ENCODE results near the gene QRFP.

The QRFP gene

DNA sequence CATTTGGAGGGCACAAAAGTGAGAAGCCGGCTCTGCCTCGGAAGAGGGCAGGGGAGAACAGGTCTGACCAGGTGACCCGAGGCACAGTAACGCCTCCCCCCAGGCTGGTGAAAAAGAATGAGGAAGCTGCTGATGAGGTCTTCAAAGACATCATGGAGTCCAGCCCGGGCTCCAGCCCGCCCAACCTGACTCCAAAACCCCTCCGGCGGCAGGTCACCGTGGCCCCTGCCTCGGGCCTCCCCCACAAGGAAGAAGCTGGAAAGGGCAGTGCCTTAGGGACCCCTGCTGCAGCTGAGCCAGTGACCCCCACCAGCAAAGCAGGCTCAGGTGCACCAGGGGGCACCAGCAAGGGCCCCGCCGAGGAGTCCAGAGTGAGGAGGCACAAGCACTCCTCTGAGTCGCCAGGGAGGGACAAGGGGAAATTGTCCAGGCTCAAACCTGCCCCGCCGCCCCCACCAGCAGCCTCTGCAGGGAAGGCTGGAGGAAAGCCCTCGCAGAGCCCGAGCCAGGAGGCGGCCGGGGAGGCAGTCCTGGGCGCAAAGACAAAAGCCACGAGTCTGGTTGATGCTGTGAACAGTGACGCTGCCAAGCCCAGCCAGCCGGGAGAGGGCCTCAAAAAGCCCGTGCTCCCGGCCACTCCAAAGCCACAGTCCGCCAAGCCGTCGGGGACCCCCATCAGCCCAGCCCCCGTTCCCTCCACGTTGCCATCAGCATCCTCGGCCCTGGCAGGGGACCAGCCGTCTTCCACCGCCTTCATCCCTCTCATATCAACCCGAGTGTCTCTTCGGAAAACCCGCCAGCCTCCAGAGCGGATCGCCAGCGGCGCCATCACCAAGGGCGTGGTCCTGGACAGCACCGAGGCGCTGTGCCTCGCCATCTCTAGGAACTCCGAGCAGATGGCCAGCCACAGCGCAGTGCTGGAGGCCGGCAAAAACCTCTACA, 11.8 kb downstream of the QRFP start:
- no peak for DNase-seq (ENCODE audit: low read depth)
- no peak overlapping the region for H3K4me3 ChIP-seq (ENCODE audit: low read depth, low read length)
- TF ChIP-seq POLR2A (IDR thresholded peaks at IDR 0.05; ENCODE audit: extremely low read depth, insufficient read length) (no peak), MYC (IDR thresholded peaks at IDR 0.05; ENCODE audit: low read depth, low read length) (no peak)
- TF ChIP-seq, protein P1, sequence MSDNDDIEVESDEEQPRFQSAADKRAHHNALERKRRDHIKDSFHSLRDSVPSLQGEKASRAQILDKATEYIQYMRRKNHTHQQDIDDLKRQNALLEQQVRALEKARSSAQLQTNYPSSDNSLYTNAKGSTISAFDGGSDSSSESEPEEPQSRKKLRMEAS (IDR thresholded peaks at IDR 0.05; ENCODE audit: low read depth, low read length) = no peak
- TF ChIP-seq, protein P2, sequence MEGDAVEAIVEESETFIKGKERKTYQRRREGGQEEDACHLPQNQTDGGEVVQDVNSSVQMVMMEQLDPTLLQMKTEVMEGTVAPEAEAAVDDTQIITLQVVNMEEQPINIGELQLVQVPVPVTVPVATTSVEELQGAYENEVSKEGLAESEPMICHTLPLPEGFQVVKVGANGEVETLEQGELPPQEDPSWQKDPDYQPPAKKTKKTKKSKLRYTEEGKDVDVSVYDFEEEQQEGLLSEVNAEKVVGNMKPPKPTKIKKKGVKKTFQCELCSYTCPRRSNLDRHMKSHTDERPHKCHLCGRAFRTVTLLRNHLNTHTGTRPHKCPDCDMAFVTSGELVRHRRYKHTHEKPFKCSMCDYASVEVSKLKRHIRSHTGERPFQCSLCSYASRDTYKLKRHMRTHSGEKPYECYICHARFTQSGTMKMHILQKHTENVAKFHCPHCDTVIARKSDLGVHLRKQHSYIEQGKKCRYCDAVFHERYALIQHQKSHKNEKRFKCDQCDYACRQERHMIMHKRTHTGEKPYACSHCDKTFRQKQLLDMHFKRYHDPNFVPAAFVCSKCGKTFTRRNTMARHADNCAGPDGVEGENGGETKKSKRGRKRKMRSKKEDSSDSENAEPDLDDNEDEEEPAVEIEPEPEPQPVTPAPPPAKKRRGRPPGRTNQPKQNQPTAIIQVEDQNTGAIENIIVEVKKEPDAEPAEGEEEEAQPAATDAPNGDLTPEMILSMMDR (IDR thresholded peaks at IDR 0.05; ENCODE audit: low read depth, low read length) = no peak

DNA sequence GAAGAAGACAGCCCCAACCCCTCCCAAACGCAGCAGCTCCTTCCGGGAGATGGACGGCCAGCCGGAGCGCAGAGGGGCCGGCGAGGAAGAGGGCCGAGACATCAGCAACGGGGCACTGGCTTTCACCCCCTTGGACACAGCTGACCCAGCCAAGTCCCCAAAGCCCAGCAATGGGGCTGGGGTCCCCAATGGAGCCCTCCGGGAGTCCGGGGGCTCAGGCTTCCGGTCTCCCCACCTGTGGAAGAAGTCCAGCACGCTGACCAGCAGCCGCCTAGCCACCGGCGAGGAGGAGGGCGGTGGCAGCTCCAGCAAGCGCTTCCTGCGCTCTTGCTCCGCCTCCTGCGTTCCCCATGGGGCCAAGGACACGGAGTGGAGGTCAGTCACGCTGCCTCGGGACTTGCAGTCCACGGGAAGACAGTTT, 12.5 kb downstream of the QRFP start:
- no peak overlapping the region for H3K4me3 ChIP-seq (ENCODE audit: low read depth, low read length)
- no peak for DNase-seq (ENCODE audit: low read depth)
- TF ChIP-seq, protein P2 (IDR thresholded peaks at IDR 0.05; ENCODE audit: low read depth, low read length) = no peak
- TF ChIP-seq POLR2A (IDR thresholded peaks at IDR 0.05; ENCODE audit: extremely low read depth, insufficient read length) (no peak), MYC (IDR thresholded peaks at IDR 0.05; ENCODE audit: low read depth, low read length) (no peak)
- TF ChIP-seq, protein P1 (IDR thresholded peaks at IDR 0.05; ENCODE audit: low read depth, low read length) = no peak

DNA sequence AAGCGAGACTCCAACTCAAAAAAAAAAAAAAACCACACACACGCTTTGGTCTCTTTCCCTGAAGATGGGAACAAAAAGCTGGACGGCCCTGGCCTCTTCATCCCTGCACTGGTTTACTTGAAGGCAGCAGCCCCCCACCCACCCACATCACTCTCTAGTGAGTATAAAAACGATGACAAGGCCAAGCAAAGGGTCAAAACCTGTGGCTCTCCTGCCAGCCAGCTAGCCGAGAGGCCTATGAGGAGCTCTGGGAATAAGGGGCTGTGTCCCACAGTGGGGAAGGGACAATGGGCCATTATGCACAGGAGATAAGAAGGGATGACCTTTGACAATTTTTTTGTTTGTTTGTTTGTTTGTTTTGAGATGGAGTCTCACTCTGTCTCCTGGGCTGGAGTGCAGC, 13.1 kb downstream of the QRFP start:
- no peak for DNase-seq (ENCODE audit: low read depth)
- H3K4me3 ChIP-seq (ENCODE audit: low read depth, low read length) = no peak overlapping the region
- TF ChIP-seq, protein P1 (IDR thresholded peaks at IDR 0.05; ENCODE audit: low read depth, low read length) = no peak
- TF ChIP-seq, protein P2 (IDR thresholded peaks at IDR 0.05; ENCODE audit: low read depth, low read length) = no peak
- TF ChIP-seq POLR2A (IDR thresholded peaks at IDR 0.05; ENCODE audit: extremely low read depth, insufficient read length) = no peak
- TF ChIP-seq MYC (IDR thresholded peaks at IDR 0.05; ENCODE audit: low read depth, low read length) = no peak

DNA sequence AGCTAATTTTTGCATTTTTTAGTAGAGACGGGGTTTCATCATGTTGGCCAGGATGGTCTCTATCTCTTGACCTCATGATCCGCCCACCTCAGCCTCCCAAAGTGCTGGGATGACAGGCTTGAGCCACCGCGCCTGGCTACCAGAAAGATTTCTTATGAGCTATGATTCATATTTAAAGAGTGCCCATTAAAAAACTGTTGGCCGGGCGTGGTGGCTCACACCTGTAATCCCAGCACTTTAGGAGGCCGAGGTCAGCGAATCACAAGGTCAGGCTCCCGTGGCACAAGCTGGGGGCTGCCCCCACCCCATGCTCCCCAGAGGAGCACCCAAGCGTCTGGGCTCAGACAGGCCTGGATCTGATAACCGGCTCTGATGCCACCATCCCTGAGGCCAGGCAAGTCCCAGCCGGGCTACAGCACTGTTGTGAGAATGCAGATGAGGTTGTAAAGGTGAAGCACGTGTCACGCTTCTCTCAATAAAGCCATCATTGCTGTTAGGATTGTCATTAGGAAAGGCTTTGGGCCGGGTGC, 13.9 kb downstream of the QRFP start:
- DNase-seq (ENCODE audit: low read depth) = no peak

DNA sequence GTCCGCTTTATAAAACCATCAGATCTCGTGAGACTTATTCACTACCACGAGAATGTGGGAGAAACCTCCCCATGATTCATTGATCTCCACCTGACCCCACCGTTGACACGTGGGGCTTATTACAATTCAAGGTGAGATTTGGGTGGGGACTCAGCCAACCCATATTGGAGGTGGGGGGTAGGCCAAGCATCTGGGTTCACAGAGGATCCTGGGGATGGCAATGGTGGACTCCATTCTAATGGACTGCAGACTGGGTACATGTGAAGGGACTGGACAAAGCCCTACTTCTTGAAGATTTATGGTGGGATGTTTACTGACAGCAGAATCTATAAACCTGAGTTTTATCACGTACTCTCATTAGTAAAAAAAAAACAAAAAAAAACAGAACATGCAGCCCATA, 15.1 kb downstream of the QRFP start:
- DNase-seq (ENCODE audit: low read depth) = no peak
- no peak overlapping the region for H3K4me3 ChIP-seq (ENCODE audit: low read depth, low read length)
- TF ChIP-seq, protein P2 (IDR thresholded peaks at IDR 0.05; ENCODE audit: low read depth, low read length) = no peak
- TF ChIP-seq MYC (IDR thresholded peaks at IDR 0.05; ENCODE audit: low read depth, low read length) (no peak), POLR2A (IDR thresholded peaks at IDR 0.05; ENCODE audit: extremely low read depth, insufficient read length) (no peak)
- TF ChIP-seq, protein P1 (IDR thresholded peaks at IDR 0.05; ENCODE audit: low read depth, low read length) = no peak

More for the DNA sequence above, 13.9 kb downstream of the QRFP start:
- H3K4me3 ChIP-seq (ENCODE audit: low read depth, low read length) = no peak overlapping the region
- TF ChIP-seq, protein P1 (IDR thresholded peaks at IDR 0.05; ENCODE audit: low read depth, low read length) = no peak
- TF ChIP-seq, protein P2 (IDR thresholded peaks at IDR 0.05; ENCODE audit: low read depth, low read length) = no peak
- no peak for TF ChIP-seq MYC (IDR thresholded peaks at IDR 0.05; ENCODE audit: low read depth, low read length)
- no peak for TF ChIP-seq POLR2A (IDR thresholded peaks at IDR 0.05; ENCODE audit: extremely low read depth, insufficient read length)

Data from NB4 (cell line).